CD8-positive, alpha-beta memory T cell (primary cell): ENCODE data around the gene CAPZA3. TPM values are rescaled to one million over a fixed set of nuclear protein-coding genes. Genes with fewer than 3 reads are reported as not detected.

Source experiments
- CTCF ChIA-PET: fragments of 350-600 bp; sonication (Branson Sonifier 250); formaldehyde crosslinking; loops from one replicate; lab custom pipeline; 2021; ENCODE audit warnings: antibody characterized with exemption; lab: Charles Lee
- POLR2A ChIA-PET: fragments of 350-600 bp; sonication (Branson Sonifier 250); formaldehyde crosslinking; loops from one replicate; lab custom pipeline; 2021; ENCODE audit warnings: antibody characterized with exemption; lab: Charles Lee
- DNase-seq, 5 donors: peaks; one replicate each; pipeline versions ENCODE4 v3.0.0 to v3.0.0-alpha.2; 2020 to 2022; ENCODE audit warnings: mixed read lengths in 1 of 5
- H3K27ac ChIP-seq: one replicate; pipeline ENCODE4 v1.7.0; 2013; ENCODE audit warnings: low read depth, mild to moderate bottlenecking, low read length, moderate library complexity
- H3K27me3 ChIP-seq: 2 replicates; pipeline ENCODE4 v1.7.0; 2013; ENCODE audit warnings: low read length, mild to moderate bottlenecking; ENCODE audit not compliant: insufficient read depth, poor library complexity, severe bottlenecking
- H3K36me3 ChIP-seq: 2 replicates; pipeline ENCODE4 v1.7.0; 2013; ENCODE audit warnings: mild to moderate bottlenecking, low read length, moderate library complexity; ENCODE audit not compliant: insufficient read depth
- H3K4me1 ChIP-seq: 2 replicates; pipeline ENCODE4 v1.7.0; 2013; ENCODE audit warnings: mild to moderate bottlenecking, low read length, moderate library complexity; ENCODE audit not compliant: insufficient read depth
- H3K4me3 ChIP-seq: 2 replicates; pipeline ENCODE4 v1.7.0; 2013; ENCODE audit warnings: mild to moderate bottlenecking, low read length
- H3K9me3 ChIP-seq: 2 replicates; pipeline ENCODE4 v1.7.0; 2013; ENCODE audit warnings: mild to moderate bottlenecking, low read length
- H3K27ac Mint-ChIP-seq, 8 donors: one replicate each; pipeline ENCODE4 v1.8.0; 2020 to 2021; ENCODE audit warnings: mixed read lengths in 8 of 8, mild to moderate bottlenecking in 6 of 8, inconsistent platforms in 3 of 8, moderate library complexity in 3 of 8
- H3K27me3 Mint-ChIP-seq, 2 donors: one replicate each; pipeline ENCODE4 v1.8.0; 2020 to 2021; ENCODE audit warnings: mixed read lengths in 2 of 2, mild to moderate bottlenecking in 1 of 2, moderate library complexity in 1 of 2
- H3K36me3 Mint-ChIP-seq, 3 donors: one replicate each; pipeline ENCODE4 v1.8.0; 2020 to 2021; ENCODE audit warnings: mixed read lengths in 3 of 3, inconsistent platforms in 1 of 3, mild to moderate bottlenecking in 1 of 3
- H3K4me1 Mint-ChIP-seq, 3 donors: one replicate each; pipeline ENCODE4 v1.8.0; 2020 to 2021; ENCODE audit warnings: mixed read lengths in 3 of 3, inconsistent platforms in 1 of 3, mild to moderate bottlenecking in 1 of 3
- H3K4me3 Mint-ChIP-seq, 7 donors: one replicate each; pipeline ENCODE4 v1.8.0; 2020 to 2021; ENCODE audit warnings: mixed read lengths in 7 of 7, mild to moderate bottlenecking in 6 of 7, moderate library complexity in 4 of 7, inconsistent platforms in 2 of 7
- H3K9me3 Mint-ChIP-seq, 5 donors: one replicate each; pipeline ENCODE4 v1.8.0; 2020 to 2022; ENCODE audit warnings: mixed read lengths in 5 of 5, mild to moderate bottlenecking in 3 of 5, moderate library complexity in 2 of 5, inconsistent platforms in 1 of 5
- polyA plus RNA-seq: library from polyadenylated mRNA; unstranded; fragments of 300-500 nt; fragmentation: Illumina TruSeq; gene quantifications from one replicate; pipeline ENCODE4 v1.2.3, GENCODE V29; 2021
- total RNA-seq, 2 experiments: library from RNA; stranded (reverse); gene quantifications; one replicate each; pipeline ENCODE4 v1.2.3, GENCODE V29; 2021

CAPZA3 gene
- total and polyA plus RNA-seq, 3 experiments from 2014 or later: not detected

GRCh38 chr12:18747895-18748294, 10.0 kb downstream of the CAPZA3 start:
- no peak overlapping the region for H3K27ac Mint-ChIP-seq
- no peak for DNase-seq
- no peaks in the 10 kb centered on the region for H3K4me1 Mint-ChIP-seq
- no peaks in the 10 kb centered on the region for H3K36me3 Mint-ChIP-seq
- Histone ChIP-seq H3K4me3 (no peak overlapping the region), H3K4me1 (no peaks in the 10 kb centered on the region), H3K27me3 (no peaks in the 10 kb centered on the region), H3K27ac (no peak overlapping the region), H3K9me3 (no peaks in the 10 kb centered on the region), H3K36me3 (no peaks in the 10 kb centered on the region)
- CTCF ChIA-PET: no interaction called here
- H3K27me3 Mint-ChIP-seq: no peaks in the 10 kb centered on the region
- H3K9me3 Mint-ChIP-seq: peaks cover 0 to 10% (median 0%) of the 10 kb centered on the region in 5 donors
- H3K4me3 Mint-ChIP-seq: no peak overlapping the region
- POLR2A ChIA-PET: no interaction called here

- H3K4me3 ChIP-seq: no peak overlapping the region
- no peaks in the 10 kb centered on the region for H3K9me3 ChIP-seq
- no peak overlapping the region for H3K4me3 Mint-ChIP-seq
- H3K36me3 Mint-ChIP-seq: no peaks in the 10 kb centered on the region
- no peak overlapping the region for H3K27ac Mint-ChIP-seq
- no peaks in the 10 kb centered on the region for H3K27me3 Mint-ChIP-seq
- peaks cover 0 to 4% (median 0%) of the 10 kb centered on the region in 5 donors for H3K9me3 Mint-ChIP-seq
- H3K4me1 ChIP-seq: no peaks in the 10 kb centered on the region
- no peak overlapping the region for H3K27ac ChIP-seq
- H3K27me3 ChIP-seq: no peaks in the 10 kb centered on the region
- no peak for DNase-seq
- no peaks in the 10 kb centered on the region for H3K36me3 ChIP-seq
- ChIA-PET CTCF (no interaction called here), POLR2A (no interaction called here)
- no peaks in the 10 kb centered on the region for H3K4me1 Mint-ChIP-seq
Observed at GRCh38 chr12:18749386-18749957, 11.6 kb downstream of the CAPZA3 start.

- Mint-ChIP-seq H3K4me1 (no peaks in the 10 kb centered on the region), H3K27me3 (no peaks in the 10 kb centered on the region), H3K4me3 (no peak overlapping the region), H3K36me3 (no peaks in the 10 kb centered on the region), H3K9me3 (peaks cover 0 to 4% (median 0%) of the 10 kb centered on the region in 5 donors), H3K27ac (peak overlapping the region in 1 of 8 donors; percentile 18)
- no peaks in the 10 kb centered on the region for H3K27me3 ChIP-seq
- POLR2A ChIA-PET: no interaction called here
- H3K36me3 ChIP-seq: no peaks in the 10 kb centered on the region
- CTCF ChIA-PET: no interaction called here
- H3K4me3 ChIP-seq: no peak overlapping the region
- no peaks in the 10 kb centered on the region for H3K9me3 ChIP-seq
- DNase-seq: no peak
- H3K27ac ChIP-seq: no peak overlapping the region
- H3K4me1 ChIP-seq: no peaks in the 10 kb centered on the region
Observed at GRCh38 chr12:18750085-18750484, 12.2 kb downstream of the CAPZA3 start.

- Mint-ChIP-seq H3K27me3 (no peaks in the 10 kb centered on the region), H3K4me1 (no peaks in the 10 kb centered on the region), H3K9me3 (no peaks in the 10 kb centered on the region), H3K4me3 (no peak overlapping the region), H3K36me3 (no peaks in the 10 kb centered on the region), H3K27ac (no peak overlapping the region)
- Histone ChIP-seq H3K27ac (no peak overlapping the region), H3K9me3 (no peaks in the 10 kb centered on the region), H3K36me3 (no peaks in the 10 kb centered on the region), H3K27me3 (no peaks in the 10 kb centered on the region), H3K4me1 (no peaks in the 10 kb centered on the region), H3K4me3 (no peak overlapping the region)
- ChIA-PET POLR2A (no interaction called here), CTCF (no interaction called here)
- no peak for DNase-seq
Observed at GRCh38 chr12:18751866-18752265, 13.9 kb downstream of the CAPZA3 start.

GRCh38 chr12:18752280-18752920, 14.5 kb downstream of the CAPZA3 start:
- no peak overlapping the region for H3K4me3 ChIP-seq
- Mint-ChIP-seq H3K27ac (no peak overlapping the region), H3K27me3 (no peaks in the 10 kb centered on the region), H3K36me3 (no peaks in the 10 kb centered on the region), H3K4me3 (no peak overlapping the region), H3K9me3 (no peaks in the 10 kb centered on the region), H3K4me1 (no peaks in the 10 kb centered on the region)
- ChIA-PET POLR2A (no interaction called here), CTCF (no interaction called here)
- H3K9me3 ChIP-seq: no peaks in the 10 kb centered on the region
- H3K27ac ChIP-seq: no peak overlapping the region
- no peaks in the 10 kb centered on the region for H3K4me1 ChIP-seq
- no peaks in the 10 kb centered on the region for H3K27me3 ChIP-seq
- no peak for DNase-seq
- no peaks in the 10 kb centered on the region for H3K36me3 ChIP-seq

GRCh38 chr12:18752947-18753346, 15.0 kb downstream of the CAPZA3 start:
- no peak overlapping the region for H3K27ac Mint-ChIP-seq
- POLR2A ChIA-PET: no interaction called here
- H3K4me1 Mint-ChIP-seq: no peaks in the 10 kb centered on the region
- no peaks in the 10 kb centered on the region for H3K27me3 ChIP-seq
- no peak overlapping the region for H3K27ac ChIP-seq
- no peaks in the 10 kb centered on the region for H3K27me3 Mint-ChIP-seq
- H3K4me3 ChIP-seq: no peak overlapping the region
- H3K36me3 ChIP-seq: no peaks in the 10 kb centered on the region
- H3K9me3 Mint-ChIP-seq: no peaks in the 10 kb centered on the region
- no peak for DNase-seq
- H3K4me3 Mint-ChIP-seq: no peak overlapping the region
- CTCF ChIA-PET: no interaction called here
- H3K4me1 ChIP-seq: no peaks in the 10 kb centered on the region
- no peaks in the 10 kb centered on the region for H3K36me3 Mint-ChIP-seq
- H3K9me3 ChIP-seq: no peaks in the 10 kb centered on the region

GRCh38 chr12:18753481-18754123, 15.7 kb downstream of the CAPZA3 start:
- ChIA-PET POLR2A (no interaction called here), CTCF (no interaction called here)

GRCh38 chr12:18754124-18754707, 16.3 kb downstream of the CAPZA3 start:
- Histone ChIP-seq H3K36me3 (no peaks in the 10 kb centered on the region), H3K9me3 (no peaks in the 10 kb centered on the region), H3K4me3 (no peak overlapping the region), H3K27ac (no peak overlapping the region), H3K4me1 (no peaks in the 10 kb centered on the region), H3K27me3 (no peaks in the 10 kb centered on the region)
- no peak overlapping the region for H3K4me3 Mint-ChIP-seq
- no peak overlapping the region for H3K27ac Mint-ChIP-seq
- H3K4me1 Mint-ChIP-seq: no peaks in the 10 kb centered on the region
- ChIA-PET POLR2A (no interaction called here), CTCF (no interaction called here)
- H3K27me3 Mint-ChIP-seq: no peaks in the 10 kb centered on the region
- no peaks in the 10 kb centered on the region for H3K9me3 Mint-ChIP-seq
- H3K36me3 Mint-ChIP-seq: no peaks in the 10 kb centered on the region
- DNase-seq: no peak

More at GRCh38 chr12:18753481-18754123, 15.7 kb downstream of the CAPZA3 start:
- H3K27ac Mint-ChIP-seq: no peak overlapping the region
- H3K36me3 Mint-ChIP-seq: no peaks in the 10 kb centered on the region
- no peak overlapping the region for H3K27ac ChIP-seq
- no peaks in the 10 kb centered on the region for H3K36me3 ChIP-seq
- H3K27me3 Mint-ChIP-seq: no peaks in the 10 kb centered on the region
- no peak overlapping the region for H3K4me3 ChIP-seq
- H3K9me3 ChIP-seq: no peaks in the 10 kb centered on the region
- DNase-seq: no peak
- no peak overlapping the region for H3K4me3 Mint-ChIP-seq
- no peaks in the 10 kb centered on the region for H3K9me3 Mint-ChIP-seq
- H3K4me1 ChIP-seq: no peaks in the 10 kb centered on the region
- H3K4me1 Mint-ChIP-seq: no peaks in the 10 kb centered on the region
- no peaks in the 10 kb centered on the region for H3K27me3 ChIP-seq
